Stimulated activated CD4-positive, alpha-beta T cell treated with anti-CD3 and anti-CD28 coated beads, TNF-alpha, amount 100 ng/mL, for 1 hour (primary cell): ENCODE measurements around the gene GPC6.

Source experiments
- DNase-seq, 3 donors: peaks; one replicate each; pipeline ENCODE4 v3.0.0-alpha.2; 2020; ENCODE audit warnings: low read depth in 3 of 3, low spot score in 1 of 3

The GPC6 gene

DNA sequence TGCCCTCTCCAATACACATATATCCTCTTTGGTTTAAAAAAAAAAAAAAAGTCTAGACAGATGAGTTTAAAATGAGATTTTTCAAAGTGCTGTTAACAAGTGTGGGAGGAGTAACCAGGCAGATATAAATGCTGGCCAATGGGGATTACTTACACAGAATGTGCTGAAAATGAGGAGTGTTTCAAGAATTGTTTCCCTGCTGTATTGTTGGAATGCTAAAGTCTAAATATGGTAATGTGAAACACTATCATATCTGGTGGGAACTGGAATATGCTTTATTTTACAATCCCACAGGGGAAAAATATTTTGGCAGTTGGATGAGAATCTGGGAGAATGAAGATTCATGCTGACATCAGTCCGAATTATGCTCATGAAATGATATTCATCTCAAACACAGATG is 1002.2 kb downstream of the GPC6 start:
- DNase-seq = no peak

DNA sequence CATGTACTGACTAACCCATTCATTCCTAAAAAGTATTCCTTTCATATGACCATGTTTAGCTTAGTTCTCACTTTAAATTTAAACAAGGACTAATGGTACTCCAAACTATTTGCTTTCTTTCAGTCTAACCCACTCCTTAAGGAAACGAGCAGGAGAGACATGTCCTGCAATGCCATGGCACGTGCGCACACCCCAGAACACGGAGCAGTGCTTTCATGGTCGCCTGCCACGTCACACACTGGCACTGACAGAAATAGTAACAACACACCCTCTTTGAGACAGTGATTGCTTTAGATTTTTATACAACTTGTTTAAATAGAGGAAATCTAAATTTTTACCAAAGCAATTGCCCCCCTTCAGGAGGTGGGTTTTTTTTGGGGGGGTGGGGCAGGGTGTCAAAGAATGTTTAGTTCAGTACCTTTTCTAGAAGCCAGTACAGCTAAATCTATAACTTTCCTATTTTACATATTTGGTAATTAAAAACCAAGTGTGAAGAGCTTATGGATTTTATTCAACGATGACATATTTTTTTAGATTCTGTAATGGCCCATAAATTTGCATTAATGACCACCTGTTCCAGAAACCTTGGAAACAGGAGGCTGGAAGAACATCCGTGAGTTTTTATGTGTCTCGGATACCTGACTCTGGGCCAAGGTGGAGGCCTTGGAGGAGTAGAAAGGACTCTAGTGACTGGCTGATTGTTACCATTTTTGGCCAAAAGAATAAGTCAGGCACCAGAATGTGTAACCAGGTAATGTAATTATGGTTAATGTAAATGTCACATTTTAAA is 1005.7 kb downstream of the GPC6 start:
- no peak for DNase-seq

DNA sequence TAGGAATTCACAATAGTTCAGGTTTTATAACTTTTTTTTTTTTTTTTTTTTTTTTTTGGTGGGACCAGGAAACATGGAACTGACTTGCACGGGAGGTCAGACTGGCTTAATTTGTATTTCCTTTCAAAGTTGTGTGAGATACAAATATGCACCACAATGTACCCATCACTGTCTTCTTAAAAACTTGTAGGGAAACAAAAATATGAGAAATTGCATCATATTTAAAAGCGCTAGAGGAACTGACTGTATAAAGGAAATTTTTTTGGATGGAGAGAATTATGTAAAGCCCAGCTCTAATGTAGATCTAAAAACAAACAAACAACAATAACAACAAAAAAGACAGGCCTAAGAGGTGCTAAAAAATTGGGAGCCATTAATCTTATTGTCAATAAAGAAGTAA is 1006.3 kb downstream of the GPC6 start:
- DNase-seq = no peak

DNA sequence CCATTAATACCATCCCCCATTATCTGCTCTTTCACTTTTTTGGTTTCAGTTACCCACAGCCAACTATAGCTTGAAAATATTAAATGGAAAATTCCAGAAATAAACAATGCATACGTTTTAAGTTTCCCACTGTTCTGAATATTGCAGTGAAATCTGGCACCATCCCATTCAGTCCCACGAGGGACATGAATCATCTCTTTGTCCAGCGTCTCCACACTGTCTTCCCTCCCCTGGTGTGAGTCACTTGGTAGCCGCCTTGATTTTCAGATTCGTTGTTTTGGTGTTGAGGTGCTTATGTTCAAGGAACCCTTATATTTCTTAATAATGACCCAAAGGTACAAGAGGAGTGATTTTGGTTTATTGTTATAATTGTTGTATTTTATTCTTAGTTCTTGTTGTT is 1006.8 kb downstream of the GPC6 start:
- DNase-seq = no peak

DNA sequence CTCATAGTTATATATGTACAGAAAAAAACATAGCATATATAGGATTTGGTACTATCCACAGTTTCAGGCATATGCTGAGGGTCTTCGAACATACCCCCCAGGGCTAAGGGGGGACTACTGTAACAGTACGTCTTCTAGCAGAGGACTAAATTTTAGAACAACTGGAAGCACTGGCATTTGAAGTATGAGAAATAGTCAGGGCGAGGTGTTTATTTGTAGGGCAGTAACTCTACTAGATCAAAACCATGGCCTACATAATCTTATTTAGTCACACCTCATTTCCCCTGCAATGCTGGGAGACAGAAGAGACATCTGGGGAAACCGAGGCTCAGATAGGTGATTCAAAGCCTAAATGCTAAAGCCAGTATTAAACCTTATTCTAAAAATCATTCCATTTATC is 1007.2 kb downstream of the GPC6 start:
- no peak for DNase-seq

DNA sequence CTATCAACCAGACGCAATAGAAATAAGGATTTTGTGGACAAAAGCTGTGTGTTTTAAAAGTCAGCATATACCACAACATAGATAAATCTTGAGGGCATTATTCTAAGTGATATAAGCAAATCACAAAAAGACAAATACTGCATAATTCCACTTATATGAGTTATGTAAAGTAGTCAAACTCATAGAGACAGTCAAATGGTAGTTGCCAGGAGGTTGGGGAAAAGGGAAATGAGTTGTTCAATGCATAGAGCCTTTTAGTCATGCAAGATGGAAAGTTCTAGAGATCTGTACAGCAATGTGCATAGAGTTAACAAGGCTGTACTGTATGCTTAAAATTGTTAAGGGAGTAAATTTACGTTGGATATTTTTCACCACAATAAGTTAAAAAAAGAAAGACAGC is 1008.1 kb downstream of the GPC6 start:
- no peak for DNase-seq

DNA sequence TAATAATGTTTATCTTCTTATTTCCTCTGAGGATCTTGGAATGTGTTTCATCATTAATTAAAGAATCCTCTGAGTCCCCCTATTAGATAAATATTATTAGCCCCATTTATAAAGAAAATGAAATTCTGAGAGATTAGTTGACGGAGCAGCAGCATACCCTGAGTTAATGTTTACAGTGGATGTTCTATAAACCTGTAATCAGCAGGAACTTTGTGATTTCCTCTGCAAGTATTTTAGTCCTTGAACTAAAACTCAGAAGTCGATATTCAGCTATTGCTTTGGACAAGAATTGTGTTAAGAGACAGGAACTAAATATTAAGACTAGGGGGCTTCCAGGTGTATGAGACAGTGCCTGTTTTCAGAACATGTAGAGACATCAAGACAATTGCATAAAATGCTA is 1009.5 kb downstream of the GPC6 start:
- DNase-seq = no peak

DNA sequence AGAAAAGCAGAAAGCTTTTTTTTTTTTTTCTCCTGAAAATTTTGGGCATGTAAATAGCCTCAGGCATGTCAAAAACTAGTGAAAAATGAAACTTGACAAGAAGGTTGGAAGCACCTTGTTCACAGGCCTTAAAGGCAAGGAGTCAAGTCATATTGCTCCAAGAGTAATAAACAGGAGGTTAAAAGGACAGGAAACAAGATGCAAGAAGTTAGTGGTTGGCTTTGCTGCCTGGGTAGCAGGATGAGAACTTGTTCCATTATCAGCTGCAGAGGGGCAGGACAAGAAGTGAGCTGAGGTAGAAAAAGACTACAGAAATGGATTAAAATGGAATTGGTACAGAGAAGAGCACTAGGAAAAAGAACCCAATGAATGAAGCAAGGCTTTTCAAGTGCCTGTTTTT is 1010.3 kb downstream of the GPC6 start:
- no peak for DNase-seq

DNA sequence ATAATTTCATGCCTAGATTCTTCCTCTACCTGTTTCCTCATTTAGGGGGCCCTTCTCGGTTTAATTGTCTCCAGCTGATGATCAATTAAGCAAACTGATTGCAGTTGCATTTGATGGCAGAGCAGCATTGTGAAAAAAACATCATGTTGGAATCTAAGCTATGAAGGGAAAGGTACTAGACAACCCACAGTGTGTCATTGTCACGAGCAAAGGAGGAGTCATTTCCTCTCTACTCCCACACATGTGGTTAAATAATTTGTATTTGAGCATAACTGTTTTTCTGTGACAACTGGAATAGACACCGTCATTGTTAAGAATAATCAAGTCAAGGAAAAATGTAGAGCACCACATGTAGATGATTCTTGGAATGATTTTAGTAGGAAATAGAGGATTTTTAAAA is 1012.5 kb downstream of the GPC6 start:
- no peak for DNase-seq

DNA sequence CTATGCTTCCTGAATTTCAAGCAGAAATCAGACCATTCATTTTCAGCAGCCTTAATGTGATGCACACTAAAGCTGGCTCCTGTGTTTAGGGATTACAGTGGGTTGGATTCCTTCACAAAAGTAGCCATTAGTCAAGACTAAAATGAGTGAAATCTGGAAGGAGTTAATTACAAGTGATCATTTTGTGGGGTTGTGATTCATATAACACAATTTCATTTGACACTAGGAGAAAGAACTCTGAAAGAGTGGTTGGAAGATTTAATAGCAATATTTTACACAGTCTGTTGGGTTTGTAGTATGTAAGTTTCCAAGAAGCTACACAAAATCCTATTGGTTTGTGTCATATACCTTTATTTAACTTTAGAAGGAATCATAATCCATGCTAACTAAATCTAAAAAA is 1015.9 kb downstream of the GPC6 start:
- no peak for DNase-seq

DNA sequence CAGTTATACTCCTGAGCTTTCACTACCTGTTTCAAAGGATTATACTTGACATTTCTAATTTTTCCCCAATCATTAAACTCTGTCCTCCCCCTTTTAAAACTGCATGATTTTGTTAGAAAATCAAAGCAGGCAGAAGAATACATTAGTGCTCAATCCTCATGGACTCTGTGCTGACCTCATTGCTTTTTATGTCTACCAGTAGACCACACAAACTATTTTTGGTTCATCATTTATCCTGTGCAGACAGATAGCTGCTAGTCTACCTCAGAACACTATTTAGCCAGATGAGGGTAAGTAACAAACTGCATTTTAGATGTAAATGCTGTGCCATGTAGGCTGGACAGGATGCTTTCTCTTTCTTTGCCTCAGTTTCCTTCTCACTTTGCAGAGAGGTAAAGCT is 1016.9 kb downstream of the GPC6 start:
- DNase-seq = no peak

DNA sequence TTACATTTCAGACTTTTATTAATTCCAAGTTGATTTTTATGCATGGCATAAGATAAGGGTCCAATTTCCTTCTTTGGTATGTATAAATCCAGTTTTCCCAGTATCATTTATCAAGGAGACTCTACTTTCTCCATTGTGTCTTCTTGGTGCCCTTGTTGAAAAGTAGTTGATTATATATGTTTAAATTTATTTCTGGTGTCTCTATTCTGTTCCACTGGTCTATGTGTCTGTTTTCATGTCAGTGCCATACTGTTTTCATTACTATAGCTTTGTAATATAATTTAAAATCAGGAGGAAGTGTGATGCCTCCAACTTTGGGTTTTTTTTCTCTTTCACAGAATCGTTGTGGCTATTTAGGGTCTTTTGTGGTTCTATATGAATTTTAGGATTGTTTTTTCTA is 1019.9 kb downstream of the GPC6 start:
- no peak for DNase-seq

DNA sequence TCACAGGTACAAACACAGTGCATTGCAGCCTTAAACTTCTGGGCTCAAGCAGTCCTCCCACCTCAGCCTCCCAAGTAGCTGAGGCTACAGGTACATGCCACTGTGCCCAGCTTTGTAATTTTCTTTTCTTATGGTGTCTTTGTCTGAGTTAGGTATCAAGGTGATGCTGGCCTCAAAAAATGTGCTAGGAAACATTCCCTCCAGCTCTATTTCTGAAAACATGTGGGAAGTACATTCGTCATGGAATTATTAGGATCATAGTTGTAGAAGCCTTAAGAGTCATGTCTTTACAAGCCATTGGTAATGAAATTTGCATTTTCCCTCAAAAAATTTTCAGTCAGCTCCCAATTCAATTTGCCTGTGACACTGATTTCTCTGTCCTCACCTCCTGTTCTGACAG is 1021.3 kb downstream of the GPC6 start:
- no peak for DNase-seq

DNA sequence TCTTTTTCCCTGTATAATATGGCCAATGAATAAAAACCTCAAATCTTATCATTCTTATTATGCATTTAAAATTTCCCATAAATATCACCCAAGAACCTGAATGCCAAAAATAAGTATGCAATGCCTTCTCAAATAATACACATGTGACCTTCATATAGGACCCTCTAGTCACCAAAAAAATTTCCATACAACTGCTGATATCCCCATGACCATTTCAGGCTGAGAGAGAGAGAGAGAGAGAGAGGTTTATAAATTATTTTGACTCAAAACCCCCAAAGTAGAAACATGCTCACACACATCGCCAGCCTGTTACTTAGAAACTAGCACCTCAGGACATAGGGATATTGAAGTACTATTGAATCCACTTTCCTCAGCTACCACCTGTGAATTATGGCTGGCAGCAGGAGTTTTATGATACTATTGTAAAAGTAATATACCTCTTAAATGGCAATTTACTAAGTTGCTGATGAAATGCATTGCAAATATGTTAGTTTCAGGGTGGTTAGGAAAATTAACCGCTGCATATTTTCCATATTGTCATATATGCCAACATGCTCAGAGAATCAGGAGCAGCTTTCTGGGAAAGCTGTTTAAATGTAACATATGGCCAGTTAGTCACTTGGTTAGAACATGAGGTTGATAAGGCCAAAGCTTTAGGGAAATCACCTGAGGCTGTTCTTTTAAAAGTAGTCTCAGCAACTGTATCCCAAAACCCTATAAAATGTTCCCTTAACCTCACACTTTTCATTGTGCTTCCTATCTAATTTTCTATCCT is 1022.0 kb downstream of the GPC6 start:
- DNase-seq = no peak

DNA sequence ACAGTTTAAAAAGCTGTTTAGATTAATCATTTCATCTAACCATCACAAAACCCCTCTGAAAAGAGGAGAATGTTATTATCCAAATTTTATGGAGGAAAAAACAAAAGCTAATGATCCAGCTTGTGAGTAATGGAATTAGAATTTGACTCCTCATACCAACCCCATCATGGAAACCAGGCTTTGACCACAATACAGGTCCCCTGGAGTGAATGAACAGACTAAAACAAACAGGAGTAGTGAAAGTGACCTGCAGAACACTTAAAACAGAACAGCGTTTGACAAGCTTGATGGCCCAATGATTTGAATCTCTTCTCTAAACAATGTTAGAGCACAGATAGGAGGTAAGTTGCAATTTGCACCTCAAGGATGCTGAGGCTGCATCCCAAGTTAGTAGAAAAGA is 1022.9 kb downstream of the GPC6 start:
- no peak for DNase-seq

DNA sequence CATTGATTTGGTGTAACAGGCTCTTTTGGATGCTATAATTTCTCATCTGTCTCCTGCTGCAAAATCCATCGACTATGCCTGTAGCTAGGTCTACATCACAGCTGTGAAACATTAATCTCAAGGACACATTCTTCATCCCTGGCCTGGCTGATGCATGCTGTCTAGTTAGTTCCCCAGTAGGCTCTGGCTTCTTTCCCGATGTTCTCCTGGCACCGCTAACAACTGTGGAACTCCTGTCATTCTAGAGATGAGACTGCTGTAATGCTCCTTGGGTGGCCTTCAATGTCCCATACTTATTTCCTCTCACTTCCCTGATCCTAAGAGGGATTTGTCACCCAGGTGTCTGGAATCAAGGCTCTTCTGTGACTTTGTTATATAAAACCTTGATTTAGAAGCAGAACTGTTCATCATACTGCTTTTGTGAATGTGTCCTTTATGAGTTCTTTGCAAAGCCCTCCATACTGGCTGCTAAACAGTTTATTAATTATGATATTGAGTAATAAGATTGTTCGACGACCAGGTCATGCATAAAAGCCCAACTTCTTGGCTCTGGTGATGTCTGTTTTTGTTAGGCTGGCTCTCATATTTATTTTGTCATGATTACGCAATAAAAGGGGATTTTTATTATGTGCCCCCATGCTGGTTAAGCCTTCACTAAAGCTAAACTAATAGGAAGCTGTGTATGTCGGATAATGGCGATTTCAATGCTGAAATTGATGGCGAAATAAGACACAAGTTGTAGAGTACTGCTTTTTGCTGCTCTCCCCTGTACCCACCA is 1025.4 kb downstream of the GPC6 start:
- no peak for DNase-seq

DNA sequence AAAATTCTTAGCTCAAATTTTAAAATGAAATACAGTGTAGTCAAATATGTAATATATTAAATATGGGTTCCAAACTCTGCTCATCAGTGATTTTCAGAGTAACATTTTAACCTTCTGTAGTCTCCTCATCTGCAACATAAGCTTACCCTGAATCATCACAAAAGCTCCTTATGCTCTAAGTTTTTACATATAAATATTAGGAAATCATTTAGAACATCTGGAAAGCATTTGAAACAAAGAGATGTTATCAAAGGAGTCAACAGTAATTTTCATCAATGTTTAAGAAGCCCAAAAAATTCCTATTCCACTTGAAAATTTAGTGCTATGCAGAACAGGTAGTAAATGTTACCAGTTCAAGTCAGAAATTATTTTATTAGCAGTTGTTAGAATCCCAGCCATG is 1028.1 kb downstream of the GPC6 start:
- DNase-seq = no peak

DNA sequence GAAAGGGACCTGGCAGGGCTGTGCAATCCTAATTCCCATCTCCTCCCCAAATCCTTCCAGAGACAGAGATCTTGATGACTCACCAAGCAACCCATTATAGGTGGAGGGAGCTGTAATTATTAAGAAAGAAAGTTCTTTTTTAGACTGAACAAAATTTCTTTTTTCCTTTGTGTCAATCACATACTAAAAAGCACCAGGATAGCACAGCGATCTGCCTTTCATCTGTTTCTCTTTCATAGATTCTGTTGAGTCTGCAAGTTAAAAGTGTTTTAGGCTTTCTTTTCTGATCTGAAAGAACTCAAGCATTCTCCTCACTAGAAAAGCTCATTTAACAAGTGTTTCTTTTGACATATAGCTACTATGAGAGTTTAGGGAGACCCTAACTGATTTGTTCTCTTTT is 1030.1 kb downstream of the GPC6 start:
- no peak for DNase-seq

DNA sequence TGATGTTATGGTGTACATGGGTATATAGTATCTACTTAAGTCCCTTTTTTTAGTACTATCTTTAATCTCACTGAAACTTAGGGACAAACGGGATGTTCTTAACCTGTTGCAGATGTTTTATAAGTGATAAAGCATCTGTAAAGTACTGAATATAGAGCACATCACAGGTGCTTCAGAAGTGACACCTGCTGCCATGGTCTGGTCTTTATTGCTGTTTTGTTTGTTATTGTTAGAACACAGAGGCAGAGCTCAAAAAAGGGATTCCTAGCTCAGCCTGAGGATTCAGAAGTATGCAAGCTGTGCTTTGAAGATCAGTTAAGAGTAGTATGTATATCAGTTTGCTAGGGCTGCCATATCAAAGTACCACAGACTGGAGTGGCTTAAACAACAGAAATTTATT is 1033.4 kb downstream of the GPC6 start:
- DNase-seq = no peak

DNA sequence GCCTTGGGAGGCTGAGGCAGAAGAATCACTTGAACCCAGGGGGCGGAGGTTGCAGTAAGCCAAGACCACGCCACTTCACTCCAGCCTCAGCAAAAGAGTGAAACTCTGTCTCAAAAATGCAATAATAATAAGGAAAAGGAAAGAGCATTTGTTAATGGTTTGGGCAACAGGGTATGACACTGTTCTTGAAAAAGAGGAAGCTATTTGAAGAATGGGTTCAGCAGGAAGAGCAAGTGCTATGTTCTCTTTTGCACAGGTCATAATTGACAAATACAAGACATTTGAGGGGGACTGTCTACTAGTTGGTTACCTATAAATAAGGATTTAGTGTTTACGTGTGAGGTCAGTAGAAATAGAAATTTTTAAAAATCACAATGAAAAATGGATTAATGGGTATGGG is 1034.6 kb downstream of the GPC6 start:
- DNase-seq = no peak

DNA sequence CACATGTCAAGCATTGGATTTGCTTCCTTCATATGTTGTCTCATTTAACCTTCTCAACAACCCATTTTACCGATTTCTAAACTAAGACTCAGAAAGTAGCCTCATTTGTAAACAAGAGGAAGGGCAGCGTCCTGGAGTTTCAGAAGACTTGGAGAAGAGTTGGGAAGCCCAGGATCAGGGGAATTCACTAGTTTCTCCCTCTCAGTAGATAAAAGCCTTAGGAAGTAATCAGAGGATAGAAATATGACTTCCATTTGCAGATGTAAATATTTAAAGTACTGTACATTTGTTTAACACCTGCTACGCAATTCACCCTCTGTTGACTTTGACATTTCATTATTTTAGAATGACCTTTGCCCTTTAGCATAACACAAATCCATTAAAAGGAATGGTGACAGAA is 1036.4 kb downstream of the GPC6 start:
- no peak for DNase-seq
